Endothelial cell (in vitro differentiated cells): ENCODE data around the gene MRNIP. TPM values are rescaled to one million over a fixed set of nuclear protein-coding genes. Genes with fewer than 3 reads are reported as not detected.

Source experiments
- DNase-seq: peaks from one replicate; pipeline ENCODE4 v3.0.0; 2021; ENCODE audit warnings: low spot score
- H3K27ac Mint-ChIP-seq: one replicate; pipeline ENCODE4 v1.8.0; 2021; ENCODE audit warnings: mixed read lengths, inconsistent platforms; ENCODE audit not compliant: unreplicated experiment
- H3K27me3 Mint-ChIP-seq: one replicate; pipeline ENCODE4 v1.8.0; 2021; ENCODE audit warnings: mild to moderate bottlenecking, moderate library complexity, mixed read lengths, inconsistent platforms; ENCODE audit not compliant: unreplicated experiment
- H3K36me3 Mint-ChIP-seq: one replicate; pipeline ENCODE4 v1.8.0; 2021; ENCODE audit warnings: mild to moderate bottlenecking, low read depth, mixed read lengths, inconsistent platforms; ENCODE audit not compliant: unreplicated experiment
- H3K4me1 Mint-ChIP-seq: one replicate; pipeline ENCODE4 v1.8.0; 2021; ENCODE audit warnings: mild to moderate bottlenecking, mixed read lengths, inconsistent platforms; ENCODE audit not compliant: unreplicated experiment
- H3K4me3 Mint-ChIP-seq: one replicate; pipeline ENCODE4 v1.8.0; 2021; ENCODE audit warnings: mild to moderate bottlenecking, mixed read lengths, inconsistent platforms; ENCODE audit not compliant: unreplicated experiment
- H3K9me3 Mint-ChIP-seq: one replicate; pipeline ENCODE4 v1.8.0; 2021; ENCODE audit warnings: mixed read lengths, inconsistent platforms; ENCODE audit not compliant: unreplicated experiment
- CTCF ChIP-seq: fragments of 200-600 bp; sonication (generic); IDR thresholded peaks from one replicate; pipeline ENCODE4 v1.5.0; 2021; ENCODE audit warnings: antibody characterized with exemption; ENCODE audit not compliant: unreplicated experiment
- total RNA-seq: library from RNA; stranded (reverse); fragmentation: NEBNext Ultra II Directional; extraction: Animal tissue kit (Norgen Biotek cat#: 25700); gene quantifications from one replicate; pipeline ENCODE4 v1.2.1, GENCODE V29; 2021; ENCODE audit not compliant: unreplicated experiment

MRNIP gene
- total RNA-seq, 1 donor from 2014 or later: 38.5 TPM

GRCh38 chr5:179820483-179821297 is 37.9 kb downstream of the MRNIP start, which contains the start of gene SQSTM1:
SQSTM1 (plus strand) TSS chr5:179820905; CDS start chr5:179820937, 32 bp downstream.
- Mint-ChIP-seq H3K36me3 (peaks cover 24% of the 10 kb centered on the region), H3K27ac (peak within 1 kb of the TSS; percentile 88), H3K27me3 (peaks cover 17% of the 10 kb centered on the region), H3K9me3 (no peaks in the 10 kb centered on the region), H3K4me3 (peak within 1 kb of the TSS; percentile 95), H3K4me1 (peaks cover 15% of the 10 kb centered on the region)
- peak; percentile 77 for DNase-seq
- TF ChIP-seq CTCF: peak; percentile 40

GRCh38 chr5:179820127-179820482 is 38.5 kb downstream of the MRNIP start:
- H3K4me1 Mint-ChIP-seq: peaks cover 17% of the 10 kb centered on the region
- H3K4me3 Mint-ChIP-seq: peak overlapping the region; percentile 79
- peaks cover 20% of the 10 kb centered on the region for H3K36me3 Mint-ChIP-seq
- no peak for DNase-seq
- H3K9me3 Mint-ChIP-seq: no peaks in the 10 kb centered on the region
- TF ChIP-seq CTCF: no peak
- no peak overlapping the region for H3K27ac Mint-ChIP-seq
- peaks cover 17% of the 10 kb centered on the region for H3K27me3 Mint-ChIP-seq

GRCh38 chr5:179819296-179820126 is 39.1 kb downstream of the MRNIP start:
- no peak for TF ChIP-seq CTCF
- peak; percentile 56 for DNase-seq
- Mint-ChIP-seq H3K4me1 (peaks cover 17% of the 10 kb centered on the region), H3K36me3 (peaks cover 14% of the 10 kb centered on the region), H3K4me3 (peak overlapping the region; percentile 79), H3K9me3 (no peaks in the 10 kb centered on the region), H3K27me3 (peaks cover 14% of the 10 kb centered on the region), H3K27ac (no peak overlapping the region)

- DNase-seq: peak; percentile 59
- Mint-ChIP-seq H3K36me3 (peaks cover 12% of the 10 kb centered on the region), H3K4me1 (peaks cover 17% of the 10 kb centered on the region), H3K27me3 (peaks cover 14% of the 10 kb centered on the region), H3K27ac (no peak overlapping the region), H3K9me3 (no peaks in the 10 kb centered on the region), H3K4me3 (no peak overlapping the region)
- TF ChIP-seq CTCF: no peak
Measured at GRCh38 chr5:179818746-179819295, 39.8 kb downstream of the MRNIP start.
